Upper lobe of left lung (tissue), 4 donors: ENCODE results near the gene ERG.

Source experiments
- CTCF ChIP-seq, 6 experiments: fragments of 450-650 bp in 4 of 6; fragments of 200-600 bp in 2 of 6; sonication (generic) in 2 of 6; IDR thresholded peaks; one replicate each; pipeline ENCODE4 v1.5.1; 2016 to 2019; ENCODE audit warnings: antibody characterized with exemption in 6 of 6
- POLR2A ChIP-seq, 4 donors: fragments of 450-650 bp; IDR thresholded peaks; one replicate each; pipeline ENCODE4 v1.5.1; 2016 to 2017; ENCODE audit warnings: antibody characterized with exemption in 4 of 4, mild to moderate bottlenecking in 2 of 4
- POLR2AphosphoS5 ChIP-seq, 2 donors: sonication (generic); formaldehyde crosslinking; IDR thresholded peaks; one replicate each; pipeline ENCODE4 v1.5.1; 2017; ENCODE audit warnings: antibody characterized with exemption in 2 of 2

GRCh38 chr21:38367646-38368045, 130.6 kb downstream of the ERG start:
- TF ChIP-seq CTCF (IDR thresholded peaks at IDR 0.05): no peak
- no peak for TF ChIP-seq POLR2A (IDR thresholded peaks at IDR 0.05)
- TF ChIP-seq POLR2AphosphoS5 (IDR thresholded peaks at IDR 0.05): no peak
